ENCODE data around the gene PSMB2.

GRCh38 chr1:35603941-35604340 lies 37.4 kb downstream of the PSMB2 start:
- no peak for TF ChIP-seq YY1 (IDR thresholded peaks at IDR 0.05; ENCODE audit: insufficient read depth, insufficient read length)
- TF ChIP-seq SUZ12 (IDR thresholded peaks at IDR 0.05; ENCODE audit: extremely low read depth, insufficient read depth, insufficient read length), result no peak

All from NT2/D1 (cell line).